Tibial artery (tissue), 4 donors: ENCODE results near the gene DPP6.

Experiments
- DNase-seq, 2 donors: peaks; one replicate each; pipeline ENCODE4 v3.0.0-alpha.2; 2019
- H3K27ac ChIP-seq, 2 donors: fragments of 200-600 bp; sonication (generic) in 1 of 2; 1 replicate in 1 of 2; 2 replicates in 1 of 2; pipeline ENCODE4 v1.5.1; 2018 to 2019; ENCODE audit warnings: mild to moderate bottlenecking in 1 of 2
- H3K27me3 ChIP-seq, 2 donors: fragments of 200-600 bp; sonication (generic) in 1 of 2; one replicate each; pipeline versions ENCODE4 v1.5.1 to v1.6.0; 2016 to 2019
- H3K36me3 ChIP-seq, 3 donors: fragments of 200-600 bp; sonication (generic) in 2 of 3; one replicate each; pipeline ENCODE4 v1.5.1; 2016 to 2019; ENCODE audit warnings: mild to moderate bottlenecking in 2 of 3
- H3K4me1 ChIP-seq, 4 donors: fragments of 200-600 bp; sonication (generic) in 2 of 4; 1 replicate in 3 of 4; 2 replicates in 1 of 4; pipeline ENCODE4 v1.5.1; 2016 to 2019
- H3K4me3 ChIP-seq, 2 donors: fragments of 200-600 bp; sonication (generic) in 1 of 2; 1 replicate in 1 of 2; 2 replicates in 1 of 2; pipeline ENCODE4 v1.5.1; 2018 to 2019; ENCODE audit warnings: mild to moderate bottlenecking in 2 of 2
- H3K9me3 ChIP-seq, 3 donors: fragments of 200-600 bp; sonication (generic) in 1 of 3; one replicate each; pipeline ENCODE4 v1.5.1; 2016 to 2019
- intact Hi-C: fragments of 100-400 bp; cut with DNase I; formaldehyde crosslinking; loops from one replicate; pipeline ENCODE4 v1.15.0; 2023; ENCODE audit warnings: low total_unique reads
- TF ChIP-seq, protein P1 (sequence below), 2 experiments: fragments of 200-600 bp in 1 of 2; fragments of 450-650 bp in 1 of 2; IDR thresholded peaks; one replicate each; pipeline ENCODE4 v1.5.1; 2017 to 2019; ENCODE audit warnings: antibody characterized with exemption in 2 of 2, mild to moderate bottlenecking in 1 of 2, moderate library complexity in 1 of 2

DPP6 gene

DNA sequence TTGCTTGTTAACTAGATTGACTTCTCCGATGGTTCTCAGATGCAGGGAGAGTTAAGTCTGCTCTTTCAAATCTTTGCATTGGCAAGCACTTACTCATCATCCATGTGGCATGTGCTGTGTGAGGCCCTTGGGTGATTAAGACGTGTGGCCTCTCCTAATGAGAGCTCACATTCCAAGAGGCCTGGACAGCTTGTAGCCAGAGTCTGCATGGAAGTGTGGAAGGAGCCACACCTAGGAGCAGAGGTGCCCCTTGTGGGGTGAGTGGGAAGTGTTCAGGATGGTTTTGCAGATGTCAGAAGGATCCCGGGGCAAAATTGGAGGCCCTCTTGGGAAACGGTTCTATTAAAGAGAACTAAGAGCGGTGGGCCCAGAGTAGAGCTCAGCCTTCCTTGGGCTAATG, 724.8 kb downstream of the DPP6 start:
- DNase-seq = no peak
- no peaks in the 10 kb centered on the region for H3K4me1 ChIP-seq
- TF ChIP-seq, protein P1, sequence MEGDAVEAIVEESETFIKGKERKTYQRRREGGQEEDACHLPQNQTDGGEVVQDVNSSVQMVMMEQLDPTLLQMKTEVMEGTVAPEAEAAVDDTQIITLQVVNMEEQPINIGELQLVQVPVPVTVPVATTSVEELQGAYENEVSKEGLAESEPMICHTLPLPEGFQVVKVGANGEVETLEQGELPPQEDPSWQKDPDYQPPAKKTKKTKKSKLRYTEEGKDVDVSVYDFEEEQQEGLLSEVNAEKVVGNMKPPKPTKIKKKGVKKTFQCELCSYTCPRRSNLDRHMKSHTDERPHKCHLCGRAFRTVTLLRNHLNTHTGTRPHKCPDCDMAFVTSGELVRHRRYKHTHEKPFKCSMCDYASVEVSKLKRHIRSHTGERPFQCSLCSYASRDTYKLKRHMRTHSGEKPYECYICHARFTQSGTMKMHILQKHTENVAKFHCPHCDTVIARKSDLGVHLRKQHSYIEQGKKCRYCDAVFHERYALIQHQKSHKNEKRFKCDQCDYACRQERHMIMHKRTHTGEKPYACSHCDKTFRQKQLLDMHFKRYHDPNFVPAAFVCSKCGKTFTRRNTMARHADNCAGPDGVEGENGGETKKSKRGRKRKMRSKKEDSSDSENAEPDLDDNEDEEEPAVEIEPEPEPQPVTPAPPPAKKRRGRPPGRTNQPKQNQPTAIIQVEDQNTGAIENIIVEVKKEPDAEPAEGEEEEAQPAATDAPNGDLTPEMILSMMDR (IDR thresholded peaks at IDR 0.05) = no peak

DNA sequence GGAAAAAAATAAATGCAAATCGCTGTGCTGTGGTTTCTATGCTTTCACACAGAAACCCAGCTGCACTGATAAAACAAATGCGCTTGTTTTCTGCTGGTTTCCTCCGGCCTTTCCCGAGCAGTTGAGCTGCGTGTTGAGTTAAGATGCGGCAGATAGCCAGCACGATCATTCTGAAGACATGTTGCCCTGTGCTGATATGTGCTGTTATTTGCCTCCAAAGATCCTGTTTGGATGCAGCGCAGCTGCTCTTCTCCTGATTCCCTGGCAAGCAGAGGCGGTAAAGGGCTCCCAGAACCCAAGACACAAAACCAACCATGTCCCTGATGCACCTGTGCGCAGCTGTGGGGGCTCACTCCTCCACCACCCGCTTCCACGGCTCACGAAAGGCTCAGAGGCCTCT, 725.3 kb downstream of the DPP6 start:
- Histone ChIP-seq H3K9me3 (no peaks in the 10 kb centered on the region), H3K36me3 (no peaks in the 10 kb centered on the region), H3K27me3 (no peaks in the 10 kb centered on the region), H3K27ac (no peak overlapping the region), H3K4me3 (no peak overlapping the region), H3K4me1 (no peaks in the 10 kb centered on the region)
- TF ChIP-seq, protein P1 (IDR thresholded peaks at IDR 0.05) = no peak
- intact Hi-C loops = no loop called here
- DNase-seq = no peak

More for the DNA sequence above, 724.8 kb downstream of the DPP6 start:
- Histone ChIP-seq H3K9me3 (no peaks in the 10 kb centered on the region), H3K4me3 (no peak overlapping the region), H3K36me3 (no peaks in the 10 kb centered on the region), H3K27me3 (no peaks in the 10 kb centered on the region), H3K27ac (no peak overlapping the region)
- intact Hi-C loops = no loop called here

DNA sequence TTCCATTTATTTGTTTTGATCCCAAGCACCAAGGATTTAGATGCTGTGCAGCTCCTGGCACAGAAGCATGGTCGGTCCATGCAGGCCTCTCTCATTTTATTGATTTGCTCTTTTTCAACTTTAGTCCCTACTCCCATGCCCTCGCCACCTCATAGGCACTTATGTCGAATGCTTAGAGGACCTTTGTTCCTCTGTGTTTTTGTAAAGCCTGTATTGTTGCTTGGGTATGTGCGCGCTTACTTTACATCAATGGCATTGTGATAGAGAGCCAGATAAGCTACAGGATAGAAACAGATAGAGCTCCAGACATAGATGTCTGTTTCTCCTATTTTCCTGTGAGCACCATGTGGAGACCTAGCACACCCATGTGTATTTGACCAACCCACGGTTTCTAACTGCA, 725.7 kb downstream of the DPP6 start:
- Histone ChIP-seq H3K27me3 (no peaks in the 10 kb centered on the region), H3K4me3 (no peak overlapping the region), H3K27ac (no peak overlapping the region), H3K4me1 (no peaks in the 10 kb centered on the region), H3K36me3 (no peaks in the 10 kb centered on the region), H3K9me3 (no peaks in the 10 kb centered on the region)
- TF ChIP-seq, protein P1 (IDR thresholded peaks at IDR 0.05) = no peak
- intact Hi-C loops = no loop called here
- DNase-seq = no peak

DNA sequence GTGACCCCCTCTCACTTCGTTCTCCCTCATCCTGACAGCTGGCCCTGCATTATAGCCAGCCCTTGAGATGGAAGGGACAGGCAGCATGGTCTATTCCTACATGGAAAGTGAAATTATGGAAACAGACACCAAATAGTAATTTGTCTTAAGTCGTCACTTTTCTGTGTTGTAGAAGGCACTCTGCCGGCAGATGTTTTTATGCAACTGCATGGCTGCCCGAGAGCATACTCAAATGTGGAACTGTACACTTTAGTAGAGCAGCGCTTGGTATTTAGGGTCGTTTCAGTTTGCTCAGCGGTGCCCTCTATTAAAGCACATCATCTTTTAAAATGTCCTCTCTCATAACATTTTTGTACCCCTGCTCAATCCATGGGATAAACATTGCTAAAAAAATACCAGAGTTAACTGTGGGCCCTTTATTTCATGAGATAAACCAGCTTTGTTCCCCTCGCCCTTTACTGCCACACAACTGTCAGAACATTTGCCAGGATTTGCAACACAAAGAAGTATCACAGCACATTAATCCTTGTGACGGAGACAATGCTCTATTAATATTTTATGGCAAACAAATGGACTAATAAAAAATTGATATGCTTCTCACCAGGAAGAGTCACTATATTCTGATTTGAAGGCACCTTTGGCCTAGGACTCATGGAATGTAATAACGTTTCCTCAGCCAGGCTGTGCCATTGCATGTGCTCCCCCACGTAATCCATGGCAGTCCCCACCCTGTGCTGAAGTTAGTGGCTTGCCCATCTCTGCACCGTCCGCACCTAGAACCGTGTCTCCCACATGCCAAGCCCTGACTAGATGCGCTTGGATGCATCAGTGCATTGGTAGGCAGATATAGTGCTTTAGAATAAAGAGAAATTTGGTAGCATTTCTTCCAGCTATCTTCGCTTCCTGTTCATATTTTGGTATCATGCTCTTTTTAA, 729.4 kb downstream of the DPP6 start:
- Histone ChIP-seq H3K4me1 (no peaks in the 10 kb centered on the region), H3K4me3 (no peak overlapping the region), H3K27ac (no peak overlapping the region), H3K9me3 (peaks cover 0 to 6% (median 0%) of the 10 kb centered on the region in 3 donors), H3K36me3 (no peaks in the 10 kb centered on the region), H3K27me3 (no peaks in the 10 kb centered on the region)
- intact Hi-C loops = no loop called here
- TF ChIP-seq, protein P1 (IDR thresholded peaks at IDR 0.05) = no peak
- no peak for DNase-seq

DNA sequence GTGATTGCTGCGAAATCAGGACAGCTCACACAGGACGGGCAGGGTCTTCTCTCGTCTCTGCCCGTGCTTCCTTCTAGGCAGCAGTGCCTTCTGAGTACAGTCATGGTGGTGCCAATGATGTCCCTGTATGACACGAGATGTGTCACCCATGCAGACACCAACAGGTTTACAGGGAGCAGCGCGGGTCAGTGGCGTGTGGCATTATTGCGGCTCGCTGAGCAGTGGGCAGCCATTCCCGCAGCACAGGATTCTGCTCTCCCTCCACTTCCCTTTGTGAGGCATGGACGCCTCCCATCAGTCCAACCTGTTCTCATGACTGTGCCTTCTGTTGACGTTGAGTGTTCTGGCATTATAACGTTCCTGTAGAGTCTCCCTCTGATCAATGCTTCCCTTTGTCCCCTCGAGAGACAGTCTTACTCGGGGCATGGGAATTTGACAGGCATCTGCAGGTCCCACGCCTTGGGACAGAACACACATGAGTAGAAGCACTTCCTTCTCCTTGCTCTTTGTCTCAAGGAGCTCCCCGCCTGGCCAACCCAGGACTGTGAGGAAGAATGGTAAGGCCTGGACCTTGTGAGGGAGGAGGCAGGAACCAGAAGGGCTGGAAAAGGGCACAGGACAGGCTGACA, 731.2 kb downstream of the DPP6 start:
- no peak overlapping the region for H3K4me3 ChIP-seq
- H3K27ac ChIP-seq = no peak overlapping the region
- H3K27me3 ChIP-seq = no peaks in the 10 kb centered on the region
- H3K9me3 ChIP-seq = peaks cover 0 to 6% (median 0%) of the 10 kb centered on the region in 3 donors
- H3K4me1 ChIP-seq = no peaks in the 10 kb centered on the region
- intact Hi-C loops = no loop called here
- DNase-seq = no peak
- H3K36me3 ChIP-seq = no peaks in the 10 kb centered on the region
- TF ChIP-seq, protein P1 (IDR thresholded peaks at IDR 0.05) = no peak
